GM19372 (cell line): Measurements from ENCODE around the gene BCL11A.
A peak's percentile ranks its signal among the peaks of the same experiment; 100 is the strongest.

Source experiments
- ATAC-seq: cut with Tn5 transposase; IDR thresholded peaks from one replicate; pipeline ENCODE4 v1.9.1; 2021; ENCODE audit warnings: mild to moderate bottlenecking, low read depth, moderate library complexity; ENCODE audit not compliant: unreplicated experiment

Gene BCL11A

GRCh38 chr2:60560734-60561644, 7.5 kb upstream of the BCL11A start:
- peak; percentile 70 for ATAC-seq

- ATAC-seq: no peak
Measured at GRCh38 chr2:60559880-60560279, 6.4 kb upstream of the BCL11A start.

- ATAC-seq: no peak
Measured at GRCh38 chr2:60558536-60558935, 5.1 kb upstream of the BCL11A start.

GRCh38 chr2:60557486-60557864, 4.0 kb upstream of the BCL11A start:
- ATAC-seq: no peak

- ATAC-seq: no peak
Measured at GRCh38 chr2:60556576-60557485, 3.4 kb upstream of the BCL11A start.

GRCh38 chr2:60556175-60556574, 2.7 kb upstream of the BCL11A start:
- ATAC-seq: no peak

GRCh38 chr2:60555783-60556139, 2.3 kb upstream of the BCL11A start:
- ATAC-seq: no peak

- peak; percentile 46 for ATAC-seq
Measured at GRCh38 chr2:60555066-60555782, 1.8 kb upstream of the BCL11A start.

GRCh38 chr2:60554646-60555065, 1.2 kb upstream of the BCL11A start:
- no peak for ATAC-seq

GRCh38 chr2:60554074-60554645, 706 bp upstream of the BCL11A start:
- no peak for ATAC-seq

GRCh38 chr2:60552851-60553494, 481 bp downstream of the BCL11A start:
- ATAC-seq: no peak

- no peak for ATAC-seq
Measured at GRCh38 chr2:60552078-60552850, 1.2 kb downstream of the BCL11A start.

- no peak for ATAC-seq
Measured at GRCh38 chr2:60551240-60552077, 2.0 kb downstream of the BCL11A start.

- no peak for ATAC-seq
Measured at GRCh38 chr2:60550984-60551239, 2.5 kb downstream of the BCL11A start.

- peak; percentile 60 for ATAC-seq
Measured at GRCh38 chr2:60550178-60550983, 3.1 kb downstream of the BCL11A start.

- ATAC-seq: peak; percentile 16
Measured at GRCh38 chr2:60549928-60550177, 3.6 kb downstream of the BCL11A start.

GRCh38 chr2:60549238-60549927, 4.1 kb downstream of the BCL11A start:
- ATAC-seq: peak; percentile 9
